Endothelial cell of umbilical vein (primary cell): Measurements from ENCODE around the gene ATP2B2. TPM values are rescaled to one million over a fixed set of nuclear protein-coding genes. Genes with fewer than 3 reads are reported as not detected.

Source experiments
- BruUV-seq: library from RNA; stranded (reverse); fragments of 400-500 nt; replicated peaks from 2 replicates; lab custom pipeline; 2021; lab: Mats Ljungman, UMichigan
- CTCF ChIA-PET: fragments of 300-600, 350-600 bp; sonication (Branson Sonifier 250); formaldehyde crosslinking; loops from one replicate; lab custom pipeline; 2021; ENCODE audit warnings: antibody characterized with exemption, inconsistent platforms; lab: Charles Lee
- POLR2A ChIA-PET: fragments of 300-600, 350-600 bp; sonication (Branson Sonifier 250); formaldehyde crosslinking; loops from one replicate; lab custom pipeline; 2021; ENCODE audit warnings: antibody characterized with exemption, inconsistent platforms; lab: Charles Lee
- DNase-seq: peaks from one replicate; pipeline ENCODE4 v3.0.0-alpha.2; 2011; ENCODE audit warnings: low read depth, low spot score
- FAIRE-seq: peaks from 2 replicates; lab custom pipeline; 2011; peaks lifted over from hg19 to GRCh38; lab: Jason Lieb, UNC
- H2AFZ ChIP-seq: 2 replicates; pipeline ENCODE4 v1.6.0; 2012; ENCODE audit warnings: low read depth, low read length, control low read depth, inconsistent platforms
- H3K27ac ChIP-seq: 2 replicates; pipeline ENCODE4 v1.5.1; 2011; ENCODE audit warnings: low read depth, mild to moderate bottlenecking, control low read depth, low read length, moderate library complexity; ENCODE audit not compliant: insufficient read depth
- H3K27me3 ChIP-seq, 2 experiments: 2 replicates each; pipeline versions ENCODE4 v1.6.0 to v1.6.1; 2011; ENCODE audit warnings: low read length in 2 of 2, mixed read lengths in 1 of 2; ENCODE audit not compliant: control insufficient read depth in 2 of 2, insufficient read depth in 2 of 2
- H3K36me3 ChIP-seq, 2 experiments: 2 replicates in 1 of 2; 3 replicates in 1 of 2; pipeline ENCODE4 v1.5.1; 2011; ENCODE audit warnings: low read length in 2 of 2, mild to moderate bottlenecking in 1 of 2, moderate library complexity in 1 of 2; ENCODE audit not compliant: control insufficient read depth in 2 of 2, insufficient read depth in 2 of 2; ENCODE audit errors: extremely low read depth in 1 of 2
- H3K4me1 ChIP-seq: 3 replicates; pipeline ENCODE4 v1.5.1; 2011; ENCODE audit warnings: mild to moderate bottlenecking, low read length; ENCODE audit not compliant: control insufficient read depth, insufficient read depth; ENCODE audit errors: extremely low read depth
- H3K4me2 ChIP-seq: 2 replicates; pipeline ENCODE4 v1.6.1; 2011; ENCODE audit warnings: low read length, control low read depth, mixed read lengths; ENCODE audit not compliant: insufficient read depth
- H3K4me3 ChIP-seq, 3 experiments: fragments of 200-600 bp in 1 of 3; sonication (generic), shearing (Covaris generic) in 1 of 3; replicated peaks in 1 of 3; 2 replicates each; pipeline ENCODE4 v1.5.1; 2011 to 2016; ENCODE audit warnings: control low read depth in 3 of 3, low read length in 3 of 3, mild to moderate bottlenecking in 2 of 3, inconsistent platforms in 1 of 3, low read depth in 1 of 3, moderate library complexity in 1 of 3; ENCODE audit not compliant: insufficient read depth in 1 of 3
- H3K79me2 ChIP-seq: 2 replicates; pipeline ENCODE4 v1.6.0; 2012; ENCODE audit warnings: low read length, inconsistent platforms; ENCODE audit not compliant: control insufficient read depth, insufficient read depth
- H3K9ac ChIP-seq: replicated peaks from 2 replicates; pipeline ENCODE3; 2011; ENCODE audit warnings: low read length, control low read depth; ENCODE audit not compliant: insufficient read depth; ENCODE audit errors: extremely low read depth
- H3K9me1 ChIP-seq: replicated peaks from 3 replicates; pipeline ENCODE4 v1.6.0; 2011; ENCODE audit warnings: mild to moderate bottlenecking, low read length; ENCODE audit not compliant: control insufficient read depth, insufficient read depth; ENCODE audit errors: extremely low read depth
- H3K9me3 ChIP-seq: replicated peaks from 2 replicates; pipeline ENCODE4 v1.5.1; 2012; ENCODE audit warnings: low read length, inconsistent platforms; ENCODE audit not compliant: control insufficient read depth, insufficient read depth
- H4K20me1 ChIP-seq: replicated peaks from 2 replicates; pipeline ENCODE3; 2011; ENCODE audit warnings: mild to moderate bottlenecking, low read length; ENCODE audit not compliant: control insufficient read depth, insufficient read depth; ENCODE audit errors: extremely low read depth
- CTCF ChIP-seq, 2 donors: IDR thresholded peaks; 1 replicate in 1 of 2; 2 replicates in 1 of 2; pipeline ENCODE4 v1.5.1; 2011; ENCODE audit warnings: low read length in 2 of 2, mild to moderate bottlenecking in 2 of 2, moderate library complexity in 2 of 2, control low read depth in 1 of 2, inconsistent platforms in 1 of 2, low read depth in 1 of 2; ENCODE audit not compliant: insufficient read depth in 1 of 2; ENCODE audit errors: extremely low read depth in 1 of 2
- EZH2 ChIP-seq: IDR thresholded peaks from 2 replicates; pipeline ENCODE4 v1.6.1; 2012; ENCODE audit warnings: borderline replicate concordance, low read depth, mild to moderate bottlenecking, moderate library complexity, low read length, inconsistent platforms; ENCODE audit not compliant: severe bottlenecking
- FOS ChIP-seq: IDR thresholded peaks from 2 replicates; pipeline ENCODE4 v1.6.1; 2011; ENCODE audit warnings: mild to moderate bottlenecking, low read length, moderate library complexity, borderline replicate concordance; ENCODE audit not compliant: insufficient read depth
- GATA2 ChIP-seq: IDR thresholded peaks from 2 replicates; pipeline ENCODE4 v1.7.0; 2011; ENCODE audit warnings: low read depth, mild to moderate bottlenecking, moderate library complexity, mixed read lengths, low read length; ENCODE audit not compliant: insufficient read length, insufficient read depth
- JUN ChIP-seq: IDR thresholded peaks from 2 replicates; pipeline ENCODE4 v1.6.1; 2011; ENCODE audit warnings: borderline replicate concordance, low read depth; ENCODE audit not compliant: insufficient read length, insufficient read depth
- MYC ChIP-seq: IDR thresholded peaks from one replicate; pipeline ENCODE4 v1.6.1; 2011; ENCODE audit warnings: mild to moderate bottlenecking, low read depth, low read length
- POLR2A ChIP-seq: IDR thresholded peaks from 2 replicates; pipeline ENCODE4 v1.6.1; 2012; ENCODE audit warnings: low read depth, mild to moderate bottlenecking, control low read depth, low read length
- POLR2AphosphoS5 ChIP-seq: IDR thresholded peaks from 2 replicates; pipeline ENCODE4 v1.6.1; 2012; ENCODE audit warnings: low read depth, mild to moderate bottlenecking, control low read depth, low read length, moderate library complexity; ENCODE audit not compliant: insufficient read depth
- dilution Hi-C: fragments of 300-500 bp; cut with MboI; formaldehyde crosslinking; loops from one replicate; pipeline ENCODE4 v1.15.0; 2019; ENCODE audit warnings: low sequenced_read_pairs; ENCODE audit not compliant: extremely low pct_ligation_motif_present
- intact Hi-C: fragments of 100-400 bp; cut with micrococcal nuclease; formaldehyde crosslinking; loops from one replicate; pipeline ENCODE4 v1.10.0; 2022
- polyA plus RNA-seq, 4 experiments: library from polyadenylated mRNA; depleted of rRNA in 3 of 4; stranded (reverse) in 3 of 4; unstranded in 1 of 4; fragments of >200 nt; gene quantifications; 2 replicates each; pipeline versions ENCODE4 v1.2.1 to v1.2.3, GENCODE V29; 2011 to 2012; ENCODE audit warnings: missing spikeins in 1 of 4
- total RNA-seq: library from RNA; stranded (reverse); gene quantifications from 2 replicates; pipeline ENCODE4 v1.2.3, GENCODE V29; 2021
- TF ChIP-seq, protein P1 (sequence below): IDR thresholded peaks from 2 replicates; pipeline ENCODE4 v1.6.1; 2011; ENCODE audit not compliant: insufficient read depth, insufficient read length

ATP2B2 gene
- total and polyA plus RNA-seq, 2 donors (not counting 3 experiments of a cell fraction or from before 2014, with no cell fraction given), result not detected

- Histone ChIP-seq H3K4me3 (no peak overlapping the region), H3K9ac (no peak overlapping the region), H3K4me2 (no peak overlapping the region), H2AFZ (no peak overlapping the region), H3K9me1 (no peaks in the 10 kb centered on the region), H3K4me1 (no peaks in the 10 kb centered on the region), H3K9me3 (no peaks in the 10 kb centered on the region), H3K36me3 (no peaks in the 10 kb centered on the region), H4K20me1 (no peaks in the 10 kb centered on the region), H3K79me2 (no peaks in the 10 kb centered on the region), H3K27me3 (no peaks in the 10 kb centered on the region), H3K27ac (no peak overlapping the region)
- dilution Hi-C loops, result no loop called here
- intact Hi-C loops, result no loop called here
- ChIA-PET POLR2A (no interaction called here), CTCF (no interaction called here)
- FAIRE-seq, result no peak
- no peak for DNase-seq
- TF ChIP-seq POLR2AphosphoS5 (no peak), CTCF (IDR thresholded peaks at IDR 0.05; ENCODE audit: extremely low read depth in 1 of 2, insufficient read depth in 1 of 2, low read depth in 1 of 2, low read length in 2 of 2) (no peak), POLR2A (no peak), FOS (no peak), GATA2 (no peak), MYC (no peak), EZH2 (no peak), JUN (no peak)
- TF ChIP-seq, protein P1, sequence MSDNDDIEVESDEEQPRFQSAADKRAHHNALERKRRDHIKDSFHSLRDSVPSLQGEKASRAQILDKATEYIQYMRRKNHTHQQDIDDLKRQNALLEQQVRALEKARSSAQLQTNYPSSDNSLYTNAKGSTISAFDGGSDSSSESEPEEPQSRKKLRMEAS, result no peak
- no TSS peak for BruUV-seq
Measured at GRCh38 chr3:10395671-10396070, 109.7 kb downstream of the ATP2B2 start.
